Stimulated activated naive B cell treated with anti-CD40 and anti-IgM and Interleukin-4, amounts not matched to agents 10 μg/mL and 1 μg/mL and 100 μg/mL, for 72 hours (primary cell): Measurements from ENCODE around the gene CTLA4.

Experiments
- ATAC-seq, 2 donors: fragments of 150-1000 bp; cut with Tn5 transposase; replicated peaks; 2 replicates each; pipeline ENCODE4 v1.10.0; 2021; ENCODE audit warnings: moderate library complexity in 1 of 2
- DNase-seq: peaks from one replicate; pipeline ENCODE4 v3.0.0; 2021
- H3K27ac Mint-ChIP-seq: one replicate; pipeline ENCODE4 v1.8.0; 2022; ENCODE audit warnings: mild to moderate bottlenecking, mixed read lengths
- H3K27me3 Mint-ChIP-seq, 2 donors: one replicate each; pipeline ENCODE4 v1.8.0; 2022; ENCODE audit warnings: mixed read lengths in 2 of 2
- H3K36me3 Mint-ChIP-seq, 2 donors: one replicate each; pipeline ENCODE4 v1.8.0; 2022; ENCODE audit warnings: mixed read lengths in 2 of 2, mild to moderate bottlenecking in 1 of 2
- H3K4me1 Mint-ChIP-seq, 2 donors: one replicate each; pipeline ENCODE4 v1.8.0; 2022; ENCODE audit warnings: mixed read lengths in 2 of 2, mild to moderate bottlenecking in 1 of 2
- H3K4me3 Mint-ChIP-seq, 2 donors: one replicate each; pipeline ENCODE4 v1.8.0; 2022; ENCODE audit warnings: mild to moderate bottlenecking in 2 of 2, mixed read lengths in 2 of 2, moderate library complexity in 1 of 2
- H3K9me3 Mint-ChIP-seq, 2 donors: one replicate each; pipeline ENCODE4 v1.8.0; 2022; ENCODE audit warnings: mixed read lengths in 2 of 2, mild to moderate bottlenecking in 1 of 2

CTLA4 gene

GRCh38 chr2:203841654-203842053 lies 25.9 kb upstream of the CTLA4 start:
- Mint-ChIP-seq H3K27ac (no peak overlapping the region), H3K4me1 (no peaks in the 10 kb centered on the region), H3K9me3 (no peaks in the 10 kb centered on the region), H3K36me3 (no peaks in the 10 kb centered on the region), H3K27me3 (peaks cover 35 to 62% of the 10 kb centered on the region in 2 donors), H3K4me3 (no peak overlapping the region)
- DNase-seq (no peak), ATAC-seq (no peak)

- DNase-seq (no peak), ATAC-seq (no peak)
- Mint-ChIP-seq H3K36me3 (no peaks in the 10 kb centered on the region), H3K9me3 (no peaks in the 10 kb centered on the region), H3K27me3 (peaks cover 37 to 62% of the 10 kb centered on the region in 2 donors), H3K4me1 (no peaks in the 10 kb centered on the region), H3K4me3 (no peak overlapping the region), H3K27ac (no peak overlapping the region)
Observed at GRCh38 chr2:203842373-203842772, 25.2 kb upstream of the CTLA4 start.

- Mint-ChIP-seq H3K4me1 (peaks cover 5 to 6% of the 10 kb centered on the region in 2 donors), H3K4me3 (no peak overlapping the region), H3K27me3 (peaks cover 30 to 58% of the 10 kb centered on the region in 2 donors), H3K9me3 (peaks cover 0 to 2% of the 10 kb centered on the region in 2 donors), H3K27ac (no peak overlapping the region), H3K36me3 (no peaks in the 10 kb centered on the region)
- no peak for DNase-seq
- ATAC-seq, result no peak
Observed at GRCh38 chr2:203846490-203847105, 21.0 kb upstream of the CTLA4 start.

GRCh38 chr2:203849010-203849409 lies 18.6 kb upstream of the CTLA4 start:
- Mint-ChIP-seq H3K9me3 (peaks cover 0 to 2% of the 10 kb centered on the region in 2 donors), H3K4me1 (peaks cover 5 to 6% of the 10 kb centered on the region in 2 donors), H3K27ac (no peak overlapping the region), H3K4me3 (no peak overlapping the region), H3K27me3 (peaks cover 29 to 73% of the 10 kb centered on the region in 2 donors), H3K36me3 (no peaks in the 10 kb centered on the region)
- ATAC-seq, result peak in 1 of 2 donors; percentile 55
- no peak for DNase-seq

- peaks cover 6 to 8% of the 10 kb centered on the region in 2 donors for H3K4me1 Mint-ChIP-seq
Observed at GRCh38 chr2:203852760-203853159, 14.8 kb upstream of the CTLA4 start.

GRCh38 chr2:203853271-203853670 lies 14.3 kb upstream of the CTLA4 start:
- no peaks in the 10 kb centered on the region for H3K36me3 Mint-ChIP-seq
- DNase-seq, result no peak
- no peak overlapping the region for H3K4me3 Mint-ChIP-seq
- H3K4me1 Mint-ChIP-seq, result peaks cover 6 to 8% of the 10 kb centered on the region in 2 donors
- no peak for ATAC-seq
- H3K27me3 Mint-ChIP-seq, result peaks cover 22 to 55% of the 10 kb centered on the region in 2 donors
- no peak overlapping the region for H3K27ac Mint-ChIP-seq
- peaks cover 0 to 2% of the 10 kb centered on the region in 2 donors for H3K9me3 Mint-ChIP-seq

More at GRCh38 chr2:203852760-203853159, 14.8 kb upstream of the CTLA4 start:
- H3K27ac Mint-ChIP-seq, result no peak overlapping the region
- peaks cover 0 to 2% of the 10 kb centered on the region in 2 donors for H3K9me3 Mint-ChIP-seq
- no peak for DNase-seq
- no peak for ATAC-seq
- H3K27me3 Mint-ChIP-seq, result peaks cover 24 to 57% of the 10 kb centered on the region in 2 donors
- H3K4me3 Mint-ChIP-seq, result no peak overlapping the region
- H3K36me3 Mint-ChIP-seq, result no peaks in the 10 kb centered on the region

GRCh38 chr2:203853722-203854121 lies 13.8 kb upstream of the CTLA4 start:
- H3K27me3 Mint-ChIP-seq, result peaks cover 22 to 59% of the 10 kb centered on the region in 2 donors

GRCh38 chr2:203855274-203855673 lies 12.3 kb upstream of the CTLA4 start:
- no peak for ATAC-seq
- Mint-ChIP-seq H3K36me3 (no peaks in the 10 kb centered on the region), H3K9me3 (peaks cover 0 to 2% of the 10 kb centered on the region in 2 donors), H3K27me3 (peaks cover 26 to 53% of the 10 kb centered on the region in 2 donors), H3K4me1 (peaks cover 0 to 3% of the 10 kb centered on the region in 2 donors), H3K27ac (no peak overlapping the region), H3K4me3 (no peak overlapping the region)
- DNase-seq, result no peak

More at GRCh38 chr2:203853722-203854121, 13.8 kb upstream of the CTLA4 start:
- peaks cover 6 to 8% of the 10 kb centered on the region in 2 donors for H3K4me1 Mint-ChIP-seq
- no peak overlapping the region for H3K27ac Mint-ChIP-seq
- H3K4me3 Mint-ChIP-seq, result no peak overlapping the region
- peaks cover 0 to 2% of the 10 kb centered on the region in 2 donors for H3K9me3 Mint-ChIP-seq
- H3K36me3 Mint-ChIP-seq, result no peaks in the 10 kb centered on the region
- DNase-seq (no peak), ATAC-seq (no peak)

- H3K4me3 Mint-ChIP-seq, result no peak overlapping the region
- no peak for ATAC-seq
Observed at GRCh38 chr2:203857656-203858055, 9.9 kb upstream of the CTLA4 start.

GRCh38 chr2:203858176-203858575 lies 9.4 kb upstream of the CTLA4 start:
- no peak overlapping the region for H3K27ac Mint-ChIP-seq
- ATAC-seq, result no peak
- H3K36me3 Mint-ChIP-seq, result no peaks in the 10 kb centered on the region
- peaks cover 0 to 3% of the 10 kb centered on the region in 2 donors for H3K4me1 Mint-ChIP-seq
- H3K9me3 Mint-ChIP-seq, result no peaks in the 10 kb centered on the region
- no peak for DNase-seq
- peaks cover 21 to 29% of the 10 kb centered on the region in 2 donors for H3K27me3 Mint-ChIP-seq
- H3K4me3 Mint-ChIP-seq, result no peak overlapping the region

More at GRCh38 chr2:203857656-203858055, 9.9 kb upstream of the CTLA4 start:
- Mint-ChIP-seq H3K27ac (no peak overlapping the region), H3K9me3 (no peaks in the 10 kb centered on the region), H3K4me1 (peaks cover 0 to 3% of the 10 kb centered on the region in 2 donors), H3K36me3 (no peaks in the 10 kb centered on the region), H3K27me3 (peaks cover 25 to 34% of the 10 kb centered on the region in 2 donors)
- DNase-seq, result no peak

GRCh38 chr2:203859030-203859789 lies 8.4 kb upstream of the CTLA4 start:
- DNase-seq (no peak), ATAC-seq (no peak)
- Mint-ChIP-seq H3K27me3 (peaks cover 16 to 20% of the 10 kb centered on the region in 2 donors), H3K9me3 (peaks cover 0 to 1% of the 10 kb centered on the region in 2 donors), H3K4me1 (peaks cover 0 to under 1% of the 10 kb centered on the region in 2 donors), H3K27ac (no peak overlapping the region), H3K4me3 (no peak overlapping the region), H3K36me3 (no peaks in the 10 kb centered on the region)

GRCh38 chr2:203861197-203861596 lies 6.4 kb upstream of the CTLA4 start:
- Mint-ChIP-seq H3K36me3 (no peaks in the 10 kb centered on the region), H3K27ac (no peak overlapping the region), H3K4me3 (no peak overlapping the region), H3K9me3 (peaks cover 0 to 4% of the 10 kb centered on the region in 2 donors), H3K27me3 (peaks cover 22% of the 10 kb centered on the region in 2 donors), H3K4me1 (no peaks in the 10 kb centered on the region)
- ATAC-seq (no peak), DNase-seq (no peak)

GRCh38 chr2:203861607-203862006 lies 6.0 kb upstream of the CTLA4 start:
- H3K27ac Mint-ChIP-seq, result no peak overlapping the region
- no peaks in the 10 kb centered on the region for H3K36me3 Mint-ChIP-seq
- ATAC-seq, result peak in 1 of 2 donors; percentile 41

GRCh38 chr2:203869223-203870042 lies 1.9 kb downstream of the CTLA4 start:
- Mint-ChIP-seq H3K27me3 (peaks cover 24 to 29% of the 10 kb centered on the region in 2 donors), H3K4me3 (no peak overlapping the region), H3K27ac (no peak overlapping the region), H3K4me1 (peaks cover 18 to 36% of the 10 kb centered on the region in 2 donors), H3K36me3 (peaks cover 0 to 6% of the 10 kb centered on the region in 2 donors), H3K9me3 (peaks cover 0 to 5% of the 10 kb centered on the region in 2 donors)
- ATAC-seq, result no peak
- no peak for DNase-seq

More at GRCh38 chr2:203861607-203862006, 6.0 kb upstream of the CTLA4 start:
- DNase-seq, result no peak
- Mint-ChIP-seq H3K4me1 (no peaks in the 10 kb centered on the region), H3K4me3 (no peak overlapping the region), H3K9me3 (peaks cover 0 to 4% of the 10 kb centered on the region in 2 donors), H3K27me3 (peaks cover 22% of the 10 kb centered on the region in 2 donors)
